ENCODE measurements around the gene CCDC92.

DNA sequence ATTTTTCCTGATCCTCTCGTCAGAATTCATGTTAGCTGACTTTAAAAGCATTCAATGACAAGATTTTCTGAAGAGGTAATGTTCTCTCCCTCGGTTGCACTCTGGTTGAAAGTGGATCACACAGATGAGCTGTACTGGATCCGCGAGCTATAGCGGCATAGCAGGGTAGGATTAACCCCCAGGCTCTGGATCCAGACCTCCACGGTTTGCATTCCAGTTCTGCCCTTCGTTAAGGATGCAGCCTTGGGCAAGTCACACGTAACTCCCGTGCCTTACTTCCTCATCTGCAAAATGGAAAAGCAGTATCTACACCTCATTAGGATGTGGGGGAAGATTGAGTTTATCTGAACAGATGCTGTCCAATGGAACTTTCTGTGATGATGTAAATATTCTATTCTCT, 13.8 kb downstream of the CCDC92 start:
- TF ChIP-seq EZH2 (IDR thresholded peaks at IDR 0.05) (no peak), POLR2AphosphoS5 (IDR thresholded peaks at IDR 0.05; ENCODE audit: borderline replicate concordance, low read depth, low read length) (no peak)

All from SK-N-MC (cell line).